ENCODE data around the gene CDKN1A.
"Not testable (repeated sequence)": the region's sequence is repeated elsewhere in the genome, so short reads cannot be mapped to it uniquely, and the experiment has no call there.

The CDKN1A gene

GRCh38 chr6:36722879-36723278, 44.4 kb downstream of the CDKN1A start:
- DNase-seq = no peak

GRCh38 chr6:36723992-36724391, 45.5 kb downstream of the CDKN1A start:
- not testable (repeated sequence) for DNase-seq

DNA sequence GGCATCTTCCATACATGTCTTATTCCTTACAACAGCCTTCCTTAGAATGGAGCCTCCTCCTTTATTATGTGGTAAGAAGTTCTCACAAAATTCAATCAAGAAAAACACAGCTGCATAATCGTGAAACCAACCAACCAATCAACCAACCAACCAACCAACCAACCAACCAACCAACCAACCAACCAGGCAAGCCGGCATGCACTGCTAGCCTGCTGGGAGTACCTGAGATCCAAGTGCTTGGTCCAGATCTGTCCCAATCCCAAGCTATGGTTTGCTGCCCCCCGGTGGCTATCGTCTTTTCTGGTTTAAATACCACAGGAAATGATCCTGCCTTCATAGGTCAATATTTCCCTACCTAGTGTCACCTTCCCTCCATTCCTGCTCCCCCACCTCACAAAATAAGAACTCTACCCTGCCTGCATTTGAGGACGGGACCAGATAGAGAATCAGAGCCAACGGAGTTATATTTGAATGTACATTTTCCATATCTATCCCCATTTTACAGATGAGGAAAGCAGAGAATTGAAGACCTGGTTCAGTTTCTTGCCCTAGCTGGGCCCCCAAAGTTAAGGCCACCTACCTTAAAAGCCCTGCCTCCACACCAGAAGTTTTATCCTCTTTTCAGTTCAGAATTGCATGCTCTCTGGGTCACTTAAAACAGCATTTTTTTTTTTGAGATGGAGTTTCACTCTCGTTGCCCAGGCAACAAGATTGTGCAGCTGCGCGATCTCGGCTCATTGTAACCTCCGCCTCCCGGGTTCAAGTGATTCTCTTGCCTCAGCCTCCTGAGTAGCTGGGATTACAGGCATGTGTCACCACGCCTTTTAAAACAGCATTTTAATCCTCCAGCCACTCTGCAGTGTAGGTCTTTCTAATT, 46.2 kb downstream of the CDKN1A start:
- DNase-seq = peak; percentile 54

DNA sequence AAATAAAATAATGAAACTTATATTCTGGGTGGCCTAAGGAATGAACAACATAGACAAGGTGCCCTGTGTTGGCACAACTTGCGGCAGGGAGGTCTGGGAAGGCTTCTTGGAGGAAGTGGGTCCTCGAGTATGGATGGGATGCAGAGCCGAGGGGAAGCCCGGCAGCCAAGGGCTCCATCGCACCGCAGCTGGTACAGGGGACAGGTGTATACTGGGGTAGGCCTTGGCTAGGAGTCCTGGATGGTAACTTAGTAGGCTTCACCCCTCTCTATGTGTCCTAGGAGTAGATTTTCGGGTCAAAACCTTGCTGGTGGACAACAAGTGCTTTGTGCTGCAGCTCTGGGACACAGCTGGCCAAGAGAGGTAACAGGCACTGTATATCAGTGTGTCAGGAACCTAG, 47.1 kb downstream of the CDKN1A start:
- no peak for DNase-seq

DNA sequence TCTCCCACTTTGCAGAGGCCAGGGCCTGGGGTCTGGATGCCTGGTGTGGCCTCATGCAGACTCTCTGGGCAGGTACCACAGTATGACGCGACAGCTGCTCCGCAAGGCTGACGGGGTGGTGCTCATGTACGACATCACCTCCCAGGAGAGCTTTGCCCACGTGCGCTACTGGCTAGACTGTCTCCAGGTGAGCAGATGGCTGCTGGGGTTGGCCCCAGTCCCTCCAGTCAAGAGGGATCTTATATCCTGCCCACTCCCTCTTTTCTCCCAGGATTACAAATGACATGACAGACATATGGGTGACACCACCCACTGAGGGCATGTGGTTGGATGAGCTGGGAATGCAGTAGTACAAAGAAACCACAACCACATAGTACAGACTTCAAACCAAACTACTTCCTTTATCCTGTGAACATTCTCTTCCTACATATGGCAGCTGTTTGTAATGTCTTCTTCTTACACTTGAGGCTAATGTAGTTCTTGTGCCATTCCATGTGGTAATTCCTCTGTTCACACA, 49.0 kb downstream of the CDKN1A start:
- DNase-seq = peak; percentile 10

GRCh38 chr6:36728289-36729160, 50.0 kb downstream of the CDKN1A start:
- no peak for DNase-seq

DNA sequence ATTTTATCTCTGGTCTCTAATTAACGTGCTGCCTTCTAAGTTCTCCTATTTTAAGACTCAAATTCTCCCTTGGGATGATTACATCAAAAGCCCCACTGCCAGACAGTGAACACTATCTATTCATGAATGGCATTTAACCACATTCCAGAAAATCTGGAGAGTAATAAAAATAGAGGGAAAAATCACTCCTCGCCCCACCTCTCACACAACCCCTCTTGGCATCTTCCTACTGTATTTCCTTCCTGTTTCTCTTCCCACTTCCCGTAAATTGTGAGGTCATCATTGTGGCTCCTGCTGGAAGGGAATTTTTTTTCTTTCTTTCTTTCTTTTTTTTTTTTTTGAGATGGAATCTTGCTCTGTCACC, 50.6 kb downstream of the CDKN1A start:
- no peak for DNase-seq

DNA sequence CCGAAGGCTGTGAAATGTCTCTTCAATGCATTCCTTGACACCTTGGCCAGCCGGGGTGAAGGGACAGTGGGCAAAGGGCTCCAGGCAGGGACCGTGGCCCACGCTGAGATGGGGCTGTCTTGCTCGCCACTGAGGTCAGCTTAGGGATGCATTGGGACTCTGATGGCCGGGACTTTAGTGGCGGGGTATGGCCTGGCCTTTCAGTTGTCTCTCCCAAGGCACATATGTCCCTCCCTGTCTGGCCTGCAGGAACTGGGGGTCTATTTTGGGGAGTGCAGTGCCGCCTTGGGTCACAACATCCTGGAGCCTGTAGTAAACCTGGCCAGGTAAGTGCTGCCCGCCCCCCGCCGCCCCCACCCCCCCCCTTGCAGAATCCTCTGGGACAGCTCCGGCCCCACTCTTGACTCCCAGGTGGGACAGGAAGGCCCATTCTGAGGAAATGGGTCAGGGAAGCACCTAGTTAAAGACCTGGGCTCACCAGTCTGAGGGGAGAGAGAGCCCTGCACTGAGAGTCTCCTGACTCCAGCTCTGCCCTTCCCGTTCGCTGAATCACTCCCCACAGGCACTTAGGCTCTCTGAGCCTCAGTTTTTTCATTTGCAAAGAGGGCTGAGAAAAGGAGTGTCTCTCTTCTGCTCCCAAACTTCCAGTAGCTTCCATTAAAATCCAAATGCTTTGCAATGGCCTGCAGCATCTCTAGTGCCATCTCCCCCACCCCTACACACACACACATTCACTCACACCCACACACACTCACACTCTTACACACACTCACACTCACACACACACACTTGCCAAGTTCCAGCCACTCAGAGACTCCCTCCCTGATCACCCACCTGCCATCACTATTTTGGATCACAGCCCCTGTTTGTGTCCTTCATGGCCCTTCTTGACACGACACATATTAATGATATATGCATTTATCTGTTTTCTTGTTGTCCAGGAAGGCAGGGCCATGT, 52.2 kb downstream of the CDKN1A start:
- no peak for DNase-seq

DNA sequence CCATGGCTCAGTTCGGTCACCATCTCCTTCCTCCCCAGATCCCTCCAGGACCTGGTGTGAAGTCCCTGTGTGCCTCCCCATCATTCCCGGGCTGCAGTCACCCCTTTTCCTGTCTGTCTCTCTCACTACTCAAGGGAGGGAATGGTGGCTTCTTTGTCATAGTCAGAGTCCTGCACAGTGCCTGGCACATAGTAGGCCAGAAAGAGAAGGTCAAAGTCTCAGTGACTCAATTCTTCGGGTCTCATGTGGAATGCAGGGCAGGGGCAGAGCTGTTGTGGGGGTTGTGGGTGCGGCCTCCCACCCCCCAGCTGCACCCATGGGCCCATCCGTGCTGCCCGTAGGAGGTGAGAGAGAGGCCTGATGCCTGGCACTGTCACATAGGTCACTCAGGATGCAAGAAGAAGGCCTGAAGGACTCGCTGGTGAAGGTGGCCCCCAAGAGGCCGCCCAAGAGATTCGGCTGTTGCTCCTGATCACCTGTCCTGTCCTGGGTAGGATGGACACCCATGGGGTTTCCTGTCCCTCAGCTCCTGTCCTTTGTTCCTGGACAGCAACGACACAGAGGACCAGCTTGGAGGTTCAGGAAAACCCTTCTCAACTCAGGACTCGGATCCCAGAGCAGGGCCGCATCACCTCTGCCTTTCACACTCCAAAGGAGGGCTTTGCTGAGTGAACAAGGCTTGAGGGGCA, 53.3 kb downstream of the CDKN1A start:
- DNase-seq = no peak

GRCh38 chr6:36733300-36733699, 54.8 kb downstream of the CDKN1A start:
- no peak for DNase-seq

- DNase-seq = no peak
Measured at GRCh38 chr6:36734486-36735060, 56.1 kb downstream of the CDKN1A start.

DNA sequence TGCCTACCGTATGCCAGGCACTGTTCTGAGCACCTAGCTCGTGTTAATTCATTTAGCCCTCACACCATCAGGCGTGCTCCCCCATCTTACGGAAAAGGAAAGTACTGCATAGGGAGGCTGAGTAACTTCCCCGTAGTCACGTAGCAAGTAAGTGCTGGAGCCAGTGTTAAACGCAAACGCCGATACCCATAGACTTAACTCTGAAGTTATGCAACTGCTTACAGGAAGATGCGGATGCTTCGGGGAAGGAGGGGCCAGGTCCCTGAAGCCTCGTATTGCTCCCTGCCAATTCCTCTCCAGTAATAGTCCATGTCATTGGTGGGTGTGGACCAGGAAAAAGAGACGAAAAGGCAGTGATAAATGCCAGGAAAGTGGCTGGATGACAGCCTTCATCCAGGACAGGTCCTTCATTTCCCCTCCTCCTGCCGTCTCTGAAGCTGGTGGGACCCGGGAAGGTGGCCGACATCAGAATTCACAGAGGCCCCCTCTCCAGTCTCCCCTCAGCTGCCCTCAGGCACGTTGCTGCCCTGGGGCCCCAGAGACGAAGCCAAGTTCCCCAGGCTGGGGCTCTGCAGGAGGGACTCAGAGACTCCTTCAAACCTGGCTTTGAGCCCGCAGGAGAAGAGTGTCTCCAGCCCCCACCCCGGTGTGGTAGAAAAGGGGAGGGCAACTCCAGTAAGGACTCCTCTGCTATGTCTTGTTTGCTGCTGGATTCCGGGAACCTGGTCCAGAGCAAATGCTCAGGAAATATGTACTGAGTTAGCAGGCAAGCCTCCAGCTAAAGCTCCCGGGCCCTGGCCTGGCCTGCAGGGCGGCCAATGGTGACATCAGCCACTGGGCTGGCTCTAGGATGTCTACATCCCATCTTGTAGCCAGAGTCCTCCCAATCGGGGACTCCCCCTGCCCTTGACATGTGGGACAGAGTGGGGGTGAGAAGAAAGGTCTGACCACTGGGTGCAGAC, 56.9 kb downstream of the CDKN1A start:
- peak; percentile 75 for DNase-seq

Measured in HCEC 1CT (cell line).